SK-N-SH treated with all-trans-retinoic acid at 6 μM for 48 hours (cell line): ENCODE measurements around the gene CAPN12.

Source experiments
- ESRRG ChIP-seq: fragments of 250-450 bp; sonication (Bioruptor Pico); IDR thresholded peaks from 2 replicates; pipeline ENCODE4 v1.6.1; 2021; ENCODE audit warnings: mild to moderate bottlenecking
- TF ChIP-seq, protein P1 (sequence below): fragments of 250-450 bp; sonication (Bioruptor Pico); IDR thresholded peaks from 2 replicates; pipeline ENCODE4 v1.8.0; 2020; ENCODE audit warnings: mild to moderate bottlenecking, moderate library complexity, borderline replicate concordance
- TF ChIP-seq, protein P2 (sequence below): fragments of 250-450 bp; sonication (Bioruptor Pico); IDR thresholded peaks from 2 replicates; pipeline ENCODE4 v1.5.1; 2020; ENCODE audit warnings: low read depth, mild to moderate bottlenecking, moderate library complexity

DNA sequence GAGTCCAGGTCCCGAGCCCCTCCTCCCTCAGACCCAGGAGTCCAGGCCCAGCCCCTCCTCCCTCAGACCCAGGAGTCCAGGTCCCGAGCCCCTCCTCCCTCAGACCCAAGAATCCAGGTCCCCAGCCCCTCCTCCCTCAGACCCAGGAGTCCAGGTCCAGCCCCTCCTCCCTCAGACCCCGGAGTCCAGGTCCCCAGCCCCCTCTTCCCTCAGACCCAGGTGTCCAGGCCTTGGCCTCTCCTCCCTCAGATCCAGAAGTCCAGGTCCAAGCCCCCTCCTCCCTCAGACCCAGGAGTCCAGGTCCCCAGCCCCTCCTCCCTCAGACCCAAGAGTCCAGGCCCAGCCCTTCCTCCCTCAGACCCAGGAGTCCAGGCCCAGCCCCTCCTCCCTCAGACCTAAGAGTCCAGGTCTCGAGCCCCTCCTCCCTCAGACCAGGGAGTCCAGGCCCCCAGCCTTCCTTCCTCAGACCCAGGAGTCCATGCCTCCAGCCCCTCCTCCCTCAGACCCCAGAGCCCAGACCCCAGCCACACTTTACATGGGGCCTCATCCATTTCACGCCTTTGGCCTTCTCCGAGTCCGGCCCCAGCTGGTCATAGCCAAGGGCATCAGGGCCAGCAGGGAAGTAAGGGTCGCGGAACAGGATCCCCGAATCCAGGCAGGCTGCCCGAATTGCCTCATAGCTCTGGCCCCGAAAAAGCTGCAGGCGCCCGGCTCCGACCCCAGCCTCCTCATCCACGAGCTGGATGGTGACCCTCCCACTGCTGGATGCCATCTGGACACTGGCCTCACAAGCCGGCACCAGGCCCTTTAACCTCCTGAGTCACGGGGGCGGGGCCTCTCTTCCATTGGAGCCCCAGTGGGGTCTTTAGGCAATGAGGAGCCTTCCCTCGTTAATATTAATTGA, 628 bp downstream of the CAPN12 start:
- TF ChIP-seq, protein P1, sequence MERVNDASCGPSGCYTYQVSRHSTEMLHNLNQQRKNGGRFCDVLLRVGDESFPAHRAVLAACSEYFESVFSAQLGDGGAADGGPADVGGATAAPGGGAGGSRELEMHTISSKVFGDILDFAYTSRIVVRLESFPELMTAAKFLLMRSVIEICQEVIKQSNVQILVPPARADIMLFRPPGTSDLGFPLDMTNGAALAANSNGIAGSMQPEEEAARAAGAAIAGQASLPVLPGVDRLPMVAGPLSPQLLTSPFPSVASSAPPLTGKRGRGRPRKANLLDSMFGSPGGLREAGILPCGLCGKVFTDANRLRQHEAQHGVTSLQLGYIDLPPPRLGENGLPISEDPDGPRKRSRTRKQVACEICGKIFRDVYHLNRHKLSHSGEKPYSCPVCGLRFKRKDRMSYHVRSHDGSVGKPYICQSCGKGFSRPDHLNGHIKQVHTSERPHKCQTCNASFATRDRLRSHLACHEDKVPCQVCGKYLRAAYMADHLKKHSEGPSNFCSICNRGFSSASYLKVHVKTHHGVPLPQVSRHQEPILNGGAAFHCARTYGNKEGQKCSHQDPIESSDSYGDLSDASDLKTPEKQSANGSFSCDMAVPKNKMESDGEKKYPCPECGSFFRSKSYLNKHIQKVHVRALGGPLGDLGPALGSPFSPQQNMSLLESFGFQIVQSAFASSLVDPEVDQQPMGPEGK (CRISPR knock-in tag): no peak
- TF ChIP-seq, protein P2, sequence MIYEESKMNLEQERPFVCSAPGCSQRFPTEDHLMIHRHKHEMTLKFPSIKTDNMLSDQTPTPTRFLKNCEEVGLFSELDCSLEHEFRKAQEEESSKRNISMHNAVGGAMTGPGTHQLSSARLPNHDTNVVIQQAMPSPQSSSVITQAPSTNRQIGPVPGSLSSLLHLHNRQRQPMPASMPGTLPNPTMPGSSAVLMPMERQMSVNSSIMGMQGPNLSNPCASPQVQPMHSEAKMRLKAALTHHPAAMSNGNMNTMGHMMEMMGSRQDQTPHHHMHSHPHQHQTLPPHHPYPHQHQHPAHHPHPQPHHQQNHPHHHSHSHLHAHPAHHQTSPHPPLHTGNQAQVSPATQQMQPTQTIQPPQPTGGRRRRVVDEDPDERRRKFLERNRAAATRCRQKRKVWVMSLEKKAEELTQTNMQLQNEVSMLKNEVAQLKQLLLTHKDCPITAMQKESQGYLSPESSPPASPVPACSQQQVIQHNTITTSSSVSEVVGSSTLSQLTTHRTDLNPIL: no peak
- TF ChIP-seq ESRRG (CRISPR knock-in tag): no peak
